Right kidney (tissue), 1 donor: Measurements from ENCODE around the gene OMD.
"Not testable (repeated sequence)": the region's sequence is repeated elsewhere in the genome, so short reads cannot be mapped to it uniquely, and the experiment has no call there.

Source experiments
- DNase-seq: peaks from one replicate; pipeline ENCODE4 v3.0.0-alpha.2; 2016

Gene OMD

DNA sequence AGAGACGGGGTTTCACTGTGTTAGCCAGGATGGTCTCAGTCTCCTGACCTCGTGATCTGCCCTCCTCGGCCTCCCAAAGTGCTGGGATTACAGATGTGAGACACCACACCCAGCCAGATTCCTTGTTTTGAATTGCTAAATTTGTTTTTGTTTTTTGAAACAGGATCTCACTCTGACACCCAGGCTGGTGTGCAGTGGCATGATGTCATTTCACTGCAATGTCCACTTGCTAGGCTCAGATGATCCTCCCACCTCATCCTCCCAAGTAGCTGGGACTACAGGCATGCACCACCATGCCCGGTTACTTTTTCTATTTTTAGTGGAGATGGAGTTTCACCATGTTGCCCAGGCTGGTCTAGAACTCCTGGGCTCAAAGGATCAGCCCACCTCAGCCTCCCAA lies 13.1 kb downstream of the OMD start:
- not testable (repeated sequence) for DNase-seq

DNA sequence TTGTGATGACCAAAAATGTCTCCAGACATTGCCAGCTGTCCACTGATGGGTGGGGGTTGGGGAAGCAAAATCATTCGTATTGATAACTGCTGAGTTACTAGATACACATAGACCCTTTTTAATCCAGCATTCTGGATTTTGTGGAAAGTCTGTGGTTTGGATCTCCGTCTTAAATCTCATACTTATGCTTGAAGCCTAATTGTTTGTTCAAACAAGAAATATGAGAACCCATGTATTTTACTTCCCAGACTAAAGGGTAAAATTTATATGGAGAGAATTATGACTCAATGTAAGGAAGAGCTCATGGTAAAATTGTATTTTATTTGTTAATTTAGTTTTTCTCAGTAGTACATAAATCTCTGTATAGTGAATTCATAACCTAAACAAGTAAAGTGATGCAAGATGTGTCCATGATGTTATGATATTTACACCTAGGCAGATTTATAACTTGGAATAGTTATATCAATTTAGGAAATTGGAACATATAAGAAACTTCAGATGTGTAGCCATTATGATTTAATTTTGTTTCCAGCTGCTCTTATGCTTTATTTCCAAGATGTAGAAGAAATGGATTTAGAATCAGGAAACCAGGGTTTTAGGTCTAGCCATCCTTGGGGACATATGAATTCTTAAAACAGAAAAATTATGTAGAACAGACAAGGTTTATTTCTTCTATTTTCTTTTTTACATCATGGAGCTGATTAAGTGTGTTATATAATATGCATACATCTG lies 15.4 kb downstream of the OMD start:
- no peak for DNase-seq

DNA sequence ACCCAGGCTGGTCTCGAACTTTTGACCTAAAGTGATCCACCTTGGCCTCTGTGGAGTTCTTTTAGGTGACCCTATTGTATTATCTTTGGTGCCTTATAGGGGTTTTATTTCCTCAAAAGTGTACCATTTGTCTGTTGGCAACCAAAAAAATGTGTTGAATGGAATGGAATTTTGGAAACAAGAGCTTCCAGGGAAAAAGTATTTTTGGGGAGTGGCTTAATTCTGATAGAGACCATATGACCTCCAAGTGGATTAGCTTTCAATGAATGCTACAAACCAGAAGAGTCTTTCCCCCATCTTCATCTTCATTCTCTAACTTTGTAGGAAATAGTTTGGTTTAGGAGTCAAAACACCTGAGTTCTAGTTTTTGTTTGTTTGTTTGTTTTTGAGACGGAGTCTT lies 16.5 kb downstream of the OMD start:
- DNase-seq: no peak

DNA sequence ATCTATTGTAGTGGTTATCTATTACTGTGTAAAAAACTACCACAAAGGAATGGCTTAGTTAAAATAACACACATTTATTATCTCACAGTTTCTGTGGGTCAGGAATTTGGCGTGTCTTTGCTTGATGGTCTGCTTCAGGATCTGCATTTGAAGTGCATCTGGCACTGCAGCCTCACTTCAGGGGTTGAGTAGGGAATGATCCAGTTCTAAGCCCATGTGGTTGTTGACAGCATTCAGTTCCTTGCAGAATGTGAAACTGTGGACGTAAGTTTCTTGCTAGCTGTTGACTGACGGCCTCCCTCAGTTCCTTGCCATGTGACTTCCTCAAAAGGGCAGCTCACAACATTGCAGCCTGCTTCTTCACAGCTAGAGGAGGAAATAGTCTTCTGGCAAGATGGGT lies 17.8 kb downstream of the OMD start:
- DNase-seq: no peak

DNA sequence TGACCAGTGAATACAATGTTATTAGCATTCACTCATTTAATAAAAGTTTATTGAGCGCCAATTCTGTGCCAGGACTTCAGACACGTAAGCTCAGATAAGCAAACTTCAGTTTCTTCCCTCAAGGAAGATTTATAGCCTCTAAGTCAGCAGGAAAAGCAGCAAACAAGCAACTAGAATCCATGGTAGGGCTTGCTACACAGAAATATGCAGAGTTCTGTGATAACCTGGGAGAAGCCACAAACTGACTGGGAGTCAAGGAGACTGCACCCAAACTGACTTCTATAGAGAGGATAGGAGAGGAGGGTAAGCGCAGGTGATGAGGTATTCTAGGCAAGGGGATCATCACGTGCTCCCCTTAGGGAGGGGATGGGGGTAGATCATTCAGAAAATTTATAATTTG lies 18.5 kb downstream of the OMD start:
- DNase-seq: no peak

DNA sequence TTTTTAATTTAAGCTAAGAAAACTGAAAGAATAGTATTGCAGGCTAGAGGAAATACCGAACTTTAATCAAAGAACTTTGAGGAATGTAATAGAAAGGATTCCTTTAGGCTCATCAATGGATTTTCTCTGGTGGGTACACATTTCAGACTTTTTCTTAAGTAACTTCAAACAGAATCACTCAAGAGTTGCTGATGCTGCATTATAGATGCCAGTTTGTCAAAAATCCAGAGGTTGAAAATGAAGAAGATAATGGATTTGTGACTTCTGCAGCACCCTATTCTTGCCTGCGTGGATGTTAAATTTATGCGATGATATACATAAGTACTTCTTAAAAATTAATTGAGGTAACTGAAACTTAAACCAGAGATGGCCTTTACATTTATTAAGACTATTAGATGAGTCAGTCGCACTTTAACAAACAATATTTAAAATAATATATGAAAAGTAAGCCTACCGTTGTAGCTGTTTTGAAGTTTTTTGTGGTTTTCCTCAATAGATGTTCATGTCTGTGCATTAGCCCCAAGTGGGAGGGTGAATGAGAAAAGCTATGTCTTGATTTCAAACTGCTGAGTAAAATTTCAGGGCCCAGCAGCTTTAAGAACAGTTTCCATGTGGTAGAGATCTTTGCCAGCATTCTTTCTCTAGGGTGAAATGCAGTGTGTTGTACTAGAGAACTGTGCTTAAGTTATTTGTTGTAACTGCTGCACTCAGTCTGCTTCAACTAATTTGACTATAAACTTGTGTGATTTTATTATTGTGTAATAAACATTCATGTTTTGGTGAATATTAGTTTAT lies 20.0 kb downstream of the OMD start, which contains the start of gene OGN:
Gene OGN (minus strand): TSS at position 537 of the 795 bp plus-strand sequence. CDS start 1,171 bp downstream, outside the sequence.
- DNase-seq: no peak

DNA sequence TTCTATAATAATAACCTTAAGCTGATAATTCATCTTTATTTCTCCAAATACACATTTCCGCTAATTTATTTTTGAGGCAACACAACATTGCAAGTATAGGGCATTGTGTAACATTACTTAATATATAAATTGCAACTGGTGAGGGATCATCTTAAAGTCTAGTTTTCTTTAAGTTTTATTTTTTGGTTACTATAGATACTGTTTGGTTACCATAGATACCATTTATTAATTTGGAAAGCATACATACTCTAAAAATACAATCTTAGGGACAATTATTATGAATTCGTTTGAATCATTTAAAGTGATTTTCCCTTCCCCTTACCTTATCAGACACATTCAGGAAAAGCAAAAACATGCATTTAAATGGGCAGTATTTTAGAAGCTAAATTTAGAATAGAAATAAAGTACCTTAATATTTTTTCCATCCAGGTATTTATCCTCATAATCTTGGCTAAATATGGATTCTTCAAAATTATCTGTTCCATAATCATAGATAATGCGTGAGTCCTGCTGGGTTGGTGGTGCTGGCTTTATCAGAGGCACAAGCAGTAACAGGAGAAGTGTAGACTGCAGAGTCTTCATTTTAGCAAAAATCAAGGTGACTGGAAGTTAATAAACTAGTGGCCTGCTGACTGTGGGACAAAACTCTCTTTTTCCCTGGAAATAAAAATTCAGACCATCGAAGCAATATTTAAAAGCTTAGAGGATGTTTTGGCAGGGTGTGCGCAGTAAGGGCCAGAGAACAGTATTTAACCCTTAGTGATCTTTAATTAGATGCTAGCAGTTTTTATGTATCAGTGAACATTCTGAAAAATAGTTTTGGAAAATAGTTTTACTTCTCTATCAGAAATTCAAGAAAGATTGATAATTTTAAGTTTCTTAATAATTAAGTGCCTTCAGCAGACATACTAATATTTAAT lies 21.2 kb downstream of the OMD start:
- no peak for DNase-seq

DNA sequence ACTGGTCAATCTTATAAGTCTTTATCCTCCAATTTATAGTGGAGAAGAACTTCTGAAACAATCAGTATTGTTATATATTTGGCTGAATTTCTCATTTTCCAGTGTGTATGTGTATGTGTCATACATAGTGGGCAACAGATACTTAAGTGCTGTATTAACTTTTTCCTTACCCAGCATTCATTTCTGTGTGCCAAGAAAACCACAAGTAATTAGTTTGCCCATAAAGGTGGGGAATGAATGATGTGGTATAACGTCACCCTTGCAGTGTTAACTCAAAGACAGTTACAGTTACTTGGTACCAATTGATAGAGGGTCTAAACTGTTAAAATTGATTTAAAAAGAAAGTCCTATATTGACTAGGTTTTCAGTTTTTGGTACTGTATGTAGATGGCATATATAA lies 21.9 kb downstream of the OMD start:
- no peak for DNase-seq

DNA sequence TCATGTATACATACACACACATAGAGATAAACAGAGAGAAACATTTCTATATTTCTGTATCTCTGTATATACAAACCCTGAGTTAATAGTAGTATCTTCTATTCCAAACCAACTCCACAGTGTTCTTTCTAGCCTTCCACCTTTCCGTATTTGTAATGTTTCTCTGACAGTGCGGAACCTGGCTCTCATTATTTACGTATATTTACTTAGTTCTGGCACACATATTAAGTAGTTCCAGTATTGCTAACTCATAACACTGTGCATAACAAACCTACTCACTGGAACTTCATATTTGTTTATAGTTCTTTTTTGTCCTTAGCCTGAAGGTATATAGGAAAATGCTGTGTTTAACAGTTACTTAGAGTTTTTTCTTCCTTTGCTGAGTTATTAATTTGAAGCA lies 26.4 kb downstream of the OMD start:
- no peak for DNase-seq

DNA sequence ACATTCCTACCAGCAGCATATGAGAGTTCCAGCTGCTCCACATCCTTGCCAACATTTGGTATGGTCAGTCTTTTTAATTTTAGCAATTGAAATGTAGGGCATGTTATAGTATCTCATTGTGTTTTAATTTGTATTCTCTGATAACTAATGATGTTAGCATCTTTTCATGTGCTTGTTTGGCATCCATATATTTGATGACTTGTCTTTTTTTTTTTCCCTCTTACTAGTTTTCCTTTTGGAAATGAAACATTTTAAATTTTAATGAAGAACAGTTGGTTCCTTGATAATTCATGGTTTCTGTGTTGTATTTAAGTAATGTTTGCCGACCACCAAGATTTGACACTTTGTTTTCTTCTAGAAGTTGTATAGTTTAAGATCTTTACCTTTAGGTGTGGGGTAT lies 28.7 kb downstream of the OMD start:
- DNase-seq: no peak

DNA sequence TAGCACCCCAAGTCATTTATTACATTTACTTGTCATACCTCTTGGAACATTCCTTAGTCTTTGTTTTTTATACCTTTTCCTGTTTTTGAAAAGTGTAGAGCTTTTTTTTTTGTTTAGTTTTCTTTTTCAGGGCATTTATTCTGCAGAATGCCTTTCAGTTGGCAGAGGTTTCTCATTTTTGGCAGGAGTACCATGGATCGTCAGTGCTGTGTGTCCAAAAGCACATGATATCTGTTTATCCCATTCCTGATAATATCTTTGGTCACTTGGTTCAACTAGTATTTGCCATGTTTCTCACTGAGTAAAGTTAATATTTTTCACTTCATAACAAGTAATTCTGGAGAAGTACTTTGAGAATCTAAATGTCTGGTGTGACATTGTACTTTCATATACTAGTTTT lies 30.6 kb downstream of the OMD start:
- no peak for DNase-seq

DNA sequence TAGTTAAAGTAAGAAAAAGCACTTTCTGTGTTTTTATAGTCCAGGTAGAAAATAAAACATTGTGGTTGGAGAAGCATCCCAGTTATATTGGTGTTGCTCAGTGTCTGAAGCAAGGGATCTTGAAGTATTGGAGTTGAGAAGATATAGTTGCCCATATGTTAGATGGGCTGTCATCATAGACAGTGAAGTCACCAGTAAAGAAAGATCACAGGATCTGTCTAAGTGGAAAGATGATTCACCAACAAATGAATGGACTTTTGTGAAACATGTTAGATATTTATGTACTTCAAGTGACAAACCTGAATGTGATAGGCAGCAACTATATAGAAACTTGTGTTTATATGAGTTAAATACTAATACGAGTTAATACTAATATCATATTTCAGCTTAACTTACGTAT lies 31.6 kb downstream of the OMD start:
- no peak for DNase-seq

DNA sequence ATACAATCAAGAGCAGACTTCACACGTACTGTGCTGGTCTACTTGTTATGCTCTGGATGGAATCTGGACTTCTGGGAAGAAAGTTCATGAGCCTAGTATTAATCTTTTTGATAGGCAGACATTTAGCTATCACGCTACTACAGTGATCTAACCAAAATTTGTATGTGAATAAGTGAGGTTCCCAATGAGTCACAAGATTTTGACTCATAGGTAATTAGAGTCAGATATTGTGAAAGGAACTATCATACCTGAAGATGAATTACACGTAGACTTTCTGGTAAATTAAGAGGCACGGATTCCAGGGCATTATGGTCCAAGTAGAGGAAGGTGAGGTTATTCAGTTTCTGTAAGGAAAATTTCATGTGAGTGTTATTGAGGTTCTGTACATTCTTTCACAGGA lies 38.3 kb downstream of the OMD start:
- DNase-seq: no peak

DNA sequence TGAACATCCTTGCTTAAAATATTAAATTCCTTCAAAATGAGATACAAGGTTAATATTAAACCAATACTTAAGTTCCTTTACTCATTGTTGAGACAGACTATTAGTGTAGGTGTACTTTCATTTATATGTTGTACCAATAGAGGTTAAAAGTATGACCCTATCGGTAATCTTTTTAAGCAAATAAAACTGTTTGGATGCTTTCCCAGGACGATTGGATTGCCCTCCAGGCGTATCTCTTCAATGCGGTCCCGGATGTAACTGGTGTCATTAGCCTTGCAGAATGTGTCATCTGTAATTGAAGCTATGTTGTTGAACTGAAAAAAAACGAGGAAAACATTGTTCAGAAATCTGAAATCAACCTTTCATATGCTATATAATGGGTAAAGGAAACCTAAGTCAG lies 38.8 kb downstream of the OMD start:
- no peak for DNase-seq

DNA sequence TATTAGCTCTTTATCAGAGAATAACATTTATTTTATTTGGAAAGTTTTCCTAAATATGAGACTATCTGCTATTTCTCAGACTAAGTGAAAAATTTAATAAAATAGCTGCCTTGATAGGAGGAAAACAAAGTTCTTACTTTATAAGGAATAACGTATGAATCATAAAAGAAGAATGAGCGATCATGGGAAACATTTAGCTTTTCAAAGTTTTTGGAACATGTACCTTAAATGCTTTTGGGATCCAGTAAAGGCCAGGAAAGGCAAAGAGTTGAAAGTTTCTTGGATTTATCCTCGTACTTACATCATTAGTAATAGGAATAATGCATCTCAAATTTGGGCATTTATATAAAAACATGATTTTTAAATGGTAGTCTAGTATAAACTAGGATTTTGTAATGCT lies 39.3 kb downstream of the OMD start:
- no peak for DNase-seq

DNA sequence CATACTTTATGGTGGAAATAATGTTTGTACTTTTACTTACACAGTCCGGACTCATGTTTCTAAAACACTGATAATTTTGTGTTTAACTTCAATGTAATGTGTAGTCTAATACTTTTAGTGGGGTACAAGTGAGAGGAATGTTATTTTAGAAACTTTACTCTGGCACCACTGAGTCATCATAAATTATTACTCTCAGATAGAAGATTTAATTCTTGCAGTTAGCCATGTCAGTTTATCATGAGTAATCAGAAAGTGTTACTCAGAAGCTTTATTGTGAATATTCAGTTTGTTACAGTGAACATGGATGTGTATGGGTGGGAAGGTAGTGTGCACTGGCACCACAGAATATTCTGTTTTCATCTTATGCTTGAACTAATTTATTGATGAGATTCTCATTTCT lies 39.9 kb downstream of the OMD start:
- DNase-seq: no peak

DNA sequence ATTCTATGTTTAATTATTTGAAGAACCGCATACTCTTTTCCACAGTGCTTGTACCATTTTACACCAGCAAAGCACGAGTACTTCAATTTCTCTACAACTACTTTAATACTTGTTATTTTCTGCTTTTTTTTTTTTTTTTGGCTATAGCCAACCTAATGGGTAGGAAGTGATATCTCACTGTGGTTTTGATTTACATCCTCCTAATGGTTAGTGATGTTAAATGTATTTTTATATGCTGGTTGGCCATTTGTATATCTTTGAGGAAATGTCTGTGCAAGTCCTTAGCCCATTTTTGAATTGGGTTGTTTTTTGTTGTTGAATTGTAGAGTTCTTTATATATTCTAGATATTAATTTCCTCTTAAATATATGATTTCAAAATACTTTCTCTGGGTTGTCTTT lies 42.5 kb downstream of the OMD start:
- DNase-seq: no peak

DNA sequence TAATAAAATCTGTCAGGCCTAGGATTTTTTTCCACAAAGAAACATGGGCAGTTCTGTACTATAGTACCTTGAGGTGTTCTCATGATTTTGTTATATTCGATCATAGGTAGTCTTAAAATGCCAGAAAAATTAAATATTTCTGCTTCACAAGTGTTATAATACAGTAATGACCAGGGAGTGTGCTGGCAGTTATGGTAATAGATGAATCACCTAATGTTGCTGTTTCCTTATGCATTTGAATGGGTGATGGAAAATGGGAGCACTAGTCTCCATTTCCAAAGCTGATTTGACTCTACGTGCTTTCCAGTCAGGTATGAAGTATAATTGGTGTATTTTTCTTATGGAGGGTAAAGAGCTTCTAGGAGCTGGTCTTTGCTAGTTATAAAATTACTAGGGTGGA lies 43.7 kb downstream of the OMD start:
- DNase-seq: no peak

DNA sequence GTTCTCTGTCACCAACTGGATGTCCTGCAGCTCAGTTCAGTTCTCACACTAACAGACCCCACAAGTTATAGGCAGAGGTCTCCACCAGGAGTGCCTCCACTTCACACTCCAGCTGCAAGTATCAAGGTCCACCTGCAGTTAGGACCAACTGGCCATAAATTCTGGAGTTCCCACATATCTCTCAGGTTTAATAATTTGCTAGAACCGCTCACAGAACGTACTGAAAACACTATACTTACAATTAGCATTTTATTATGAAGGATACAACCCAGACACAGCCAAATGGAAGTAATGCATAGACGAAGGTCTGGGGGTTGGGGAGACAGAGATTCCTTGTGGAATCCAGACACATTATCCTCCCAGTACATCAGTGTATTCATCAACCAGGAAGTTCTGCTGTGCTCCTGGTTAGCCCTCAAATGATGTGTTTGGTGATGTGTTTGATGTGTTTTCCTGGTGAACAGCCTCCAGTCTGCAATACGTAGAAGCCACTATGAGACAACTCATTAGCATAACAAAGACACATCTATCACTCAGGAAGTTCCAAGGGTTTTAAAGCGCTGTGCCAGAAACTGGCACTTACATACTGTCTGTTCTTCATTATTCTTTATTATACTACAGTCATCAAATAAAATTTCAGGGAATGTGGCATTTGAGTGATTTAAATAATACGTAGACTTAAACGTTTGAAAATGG lies 45.3 kb downstream of the OMD start:
- no peak for DNase-seq

DNA sequence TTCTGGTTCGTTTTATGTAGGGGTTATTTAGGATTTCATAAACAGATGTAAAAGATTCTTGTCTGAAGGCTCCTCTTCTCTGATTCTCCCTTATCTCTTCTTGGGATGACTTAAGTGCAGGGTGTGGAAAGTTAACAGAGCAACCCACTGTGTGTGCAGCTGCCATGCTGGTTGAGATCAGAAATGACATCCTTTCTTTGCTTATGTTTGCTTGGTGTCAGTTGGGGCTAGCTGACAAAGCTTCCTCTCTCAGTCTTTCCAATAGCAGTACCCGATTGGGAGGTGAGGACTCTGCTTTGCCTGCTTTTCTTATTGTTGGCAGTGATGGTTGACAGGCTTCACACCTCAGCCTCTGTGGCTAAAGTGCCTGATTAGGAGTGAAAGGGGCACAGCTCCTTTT lies 46.4 kb downstream of the OMD start:
- no peak for DNase-seq

DNA sequence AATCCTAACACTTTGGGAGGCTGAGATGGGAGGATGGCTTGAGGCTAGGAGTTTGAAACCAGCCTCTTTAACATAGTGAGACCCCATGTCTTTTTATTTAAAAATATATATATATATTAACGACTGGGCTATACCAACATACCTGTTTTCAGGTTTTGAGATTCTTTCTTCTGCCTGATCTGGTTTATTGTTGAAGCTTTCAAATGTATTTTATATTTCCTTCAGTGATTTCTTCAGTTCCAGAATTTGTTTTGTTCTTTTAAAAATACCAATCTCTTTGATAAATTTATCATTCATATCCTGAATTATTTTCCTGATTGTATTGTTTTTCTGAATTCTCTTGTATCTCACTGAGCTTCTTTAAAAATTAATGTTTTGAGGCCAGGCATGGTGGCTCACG lies 51.1 kb downstream of the OMD start:
- no peak for DNase-seq

DNA sequence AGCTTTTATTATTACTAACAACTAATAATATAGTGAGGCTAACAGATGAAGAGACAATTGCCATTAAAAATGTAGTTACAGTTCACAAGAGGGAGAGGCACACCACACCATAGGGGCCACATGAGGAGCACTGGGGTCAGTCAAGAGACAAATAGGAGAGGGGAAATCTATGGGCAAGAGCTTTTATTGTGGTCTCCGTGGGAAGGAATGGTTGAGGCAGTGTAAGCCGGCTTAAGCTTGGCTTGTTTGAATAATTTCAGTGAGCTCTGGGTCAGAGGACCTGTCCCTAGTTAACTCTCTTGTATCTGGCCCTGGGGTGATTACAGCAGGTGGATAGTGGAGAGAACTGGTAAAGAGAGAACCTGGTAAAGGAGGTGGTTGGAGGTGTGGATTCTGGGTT lies 55.2 kb downstream of the OMD start:
- no peak for DNase-seq
